NCI-H69 (cell line): Measurements from ENCODE around the gene CHMP2A.

ENCODE experiments used
- DNase-seq: peaks from one replicate; lab custom pipeline; 2025; lab: John Stamatoyannopoulos, UW

CHMP2A gene

GRCh38 chr19:58569943-58570670 lies 15.2 kb upstream of the CHMP2A start:
- DNase-seq: no peak

- DNase-seq: no peak
Measured at GRCh38 chr19:58569191-58569942, 14.5 kb upstream of the CHMP2A start.

GRCh38 chr19:58568453-58569130 lies 13.7 kb upstream of the CHMP2A start:
- no peak for DNase-seq

- no peak for DNase-seq
Measured at GRCh38 chr19:58566989-58567388, 12.1 kb upstream of the CHMP2A start.

- no peak for DNase-seq
Measured at GRCh38 chr19:58563823-58564222, 8.9 kb upstream of the CHMP2A start.

GRCh38 chr19:58563034-58563573 lies 8.2 kb upstream of the CHMP2A start:
- DNase-seq: no peak

GRCh38 chr19:58562122-58563033 lies 7.5 kb upstream of the CHMP2A start:
- DNase-seq: no peak

GRCh38 chr19:58561373-58562121 lies 6.6 kb upstream of the CHMP2A start:
- DNase-seq: no peak

GRCh38 chr19:58560921-58561320 lies 6.0 kb upstream of the CHMP2A start:
- no peak for DNase-seq

GRCh38 chr19:58560007-58560887 lies 5.3 kb upstream of the CHMP2A start:
- no peak for DNase-seq

- no peak for DNase-seq
Measured at GRCh38 chr19:58559275-58560006, 4.5 kb upstream of the CHMP2A start.

GRCh38 chr19:58558623-58559274 lies 3.8 kb upstream of the CHMP2A start:
- DNase-seq: no peak

- no peak for DNase-seq
Measured at GRCh38 chr19:58558066-58558622, 3.2 kb upstream of the CHMP2A start, which contains the start of gene UBE2M. UBE2M (minus strand) TSS chr19:58558611; CDS start chr19:58558381, 230 bp downstream.

GRCh38 chr19:58557221-58558065 lies 2.5 kb upstream of the CHMP2A start:
- no peak for DNase-seq

- DNase-seq: no peak
Measured at GRCh38 chr19:58556622-58557220, 1.8 kb upstream of the CHMP2A start.

GRCh38 chr19:58555920-58556621 lies 1.2 kb upstream of the CHMP2A start:
- no peak for DNase-seq
